Transverse colon (tissue), 4 donors: Measurements from ENCODE around the gene PACRG. TPM values are rescaled to one million over a fixed set of nuclear protein-coding genes. Genes with fewer than 3 reads are reported as not detected.

Experiments
- DNase-seq: peaks from one replicate; pipeline ENCODE4 v3.0.0-alpha.2; 2019
- H3K27ac ChIP-seq, 4 donors: fragments of 200-600 bp; sonication (generic); 2 replicates each; pipeline ENCODE4 v1.5.1; 2016 to 2018; ENCODE audit warnings: inconsistent platforms in 4 of 4
- H3K27me3 ChIP-seq: fragments of 200-600 bp; sonication (generic); 2 replicates; pipeline ENCODE4 v1.5.1; 2017; ENCODE audit warnings: inconsistent platforms
- H3K36me3 ChIP-seq, 4 donors: fragments of 200-600 bp; sonication (generic); 2 replicates each; pipeline ENCODE4 v1.5.1; 2017 to 2019; ENCODE audit warnings: inconsistent platforms in 4 of 4
- H3K4me1 ChIP-seq, 4 donors: fragments of 200-600 bp; sonication (generic); 2 replicates each; pipeline ENCODE4 v1.5.1; 2017 to 2020; ENCODE audit warnings: inconsistent platforms in 4 of 4
- H3K4me3 ChIP-seq, 4 donors: fragments of 200-600 bp; sonication (generic); 1 replicate in 1 of 4; 2 replicates in 3 of 4; pipeline versions ENCODE4 v1.5.1 to v1.6.1; 2017 to 2019; ENCODE audit warnings: inconsistent platforms in 4 of 4
- H3K9me3 ChIP-seq, 2 donors: fragments of 200-600 bp; sonication (generic); 2 replicates each; pipeline ENCODE4 v1.5.1; 2017 to 2019; ENCODE audit warnings: inconsistent platforms in 2 of 2
- EP300 ChIP-seq: sonication (generic); formaldehyde crosslinking; IDR thresholded peaks from one replicate; pipeline ENCODE4 v1.6.1; 2017; ENCODE audit warnings: antibody characterized with exemption, low read depth
- POLR2A ChIP-seq: fragments of 450-650 bp; IDR thresholded peaks from one replicate; pipeline ENCODE4 v1.6.1; 2016; ENCODE audit warnings: antibody characterized with exemption, mild to moderate bottlenecking, moderate library complexity
- POLR2AphosphoS5 ChIP-seq, 3 donors: sonication (generic); formaldehyde crosslinking; IDR thresholded peaks; one replicate each; pipeline ENCODE4 v1.6.1; 2016; ENCODE audit warnings: antibody characterized with exemption in 3 of 3
- WGBS, 2 donors: methylation state at CpG; one replicate each; pipeline ENCODE4 v1.1.5; 2018; ENCODE audit warnings: low coverage in 1 of 2; 5-methylcytosine and 5-hydroxymethylcytosine counted together
- in situ Hi-C, 4 donors: fragments of 200-750 bp; cut with MboI; loops; one replicate each; pipeline versions ENCODE4 v1.15.0 to v1.15.1; 2017; ENCODE audit warnings: low sequenced_read_pairs in 3 of 4, low pct_ligation_motif_present in 1 of 4, low pct_unique_long_range_greater_than_20kb in 1 of 4
- intact Hi-C: fragments of 100-400 bp; cut with DNase I; formaldehyde crosslinking; loops from one replicate; pipeline ENCODE4 v1.15.1; 2023; ENCODE audit warnings: low total_unique reads
- total RNA-seq, 4 donors: library from RNA; depleted of rRNA; stranded (reverse); fragments of >200 nt; gene quantifications; one replicate each; pipeline ENCODE4 v1.1.0, GENCODE V29; 2016
- TF ChIP-seq, protein P1 (sequence below), 5 experiments: fragments of 200-600 bp in 3 of 5; fragments of 450-650 bp in 2 of 5; sonication (generic) in 3 of 5; IDR thresholded peaks; 1 replicate in 2 of 5; 2 replicates in 3 of 5; pipeline ENCODE4 v1.5.1; 2016 to 2017; ENCODE audit warnings: antibody characterized with exemption in 5 of 5, inconsistent platforms in 3 of 5, mild to moderate bottlenecking in 2 of 5, moderate library complexity in 1 of 5

The PACRG gene
- total RNA-seq, 4 donors from 2014 or later = 1.2 to 13.8 (median 1.4) TPM; not detected in 1

DNA sequence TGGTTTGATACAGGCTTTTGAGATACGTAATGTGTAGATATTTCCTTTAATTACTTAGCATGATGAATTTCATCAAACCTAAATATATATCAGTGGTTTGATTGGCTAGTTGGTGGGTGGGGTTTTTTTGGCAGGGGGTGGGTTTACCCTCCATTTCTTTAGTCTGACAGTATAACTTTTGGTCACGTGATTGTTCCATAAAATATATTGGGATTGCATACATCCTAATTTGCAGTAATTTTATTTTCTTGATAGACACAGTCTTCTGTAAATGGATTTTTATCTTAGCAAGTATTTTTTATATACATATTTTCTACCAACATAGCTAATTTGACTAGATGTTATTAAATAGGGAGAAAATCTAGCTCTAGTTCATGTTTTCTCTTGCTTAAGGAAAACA, 509.3 kb downstream of the PACRG start:
- no peaks in the 10 kb centered on the region for H3K4me1 ChIP-seq
- intact Hi-C loops = no loop called here
- TF ChIP-seq POLR2A = no peak
- TF ChIP-seq EP300 = no peak
- TF ChIP-seq POLR2AphosphoS5 (IDR thresholded peaks at IDR 0.05) = no peak
- TF ChIP-seq, protein P1, sequence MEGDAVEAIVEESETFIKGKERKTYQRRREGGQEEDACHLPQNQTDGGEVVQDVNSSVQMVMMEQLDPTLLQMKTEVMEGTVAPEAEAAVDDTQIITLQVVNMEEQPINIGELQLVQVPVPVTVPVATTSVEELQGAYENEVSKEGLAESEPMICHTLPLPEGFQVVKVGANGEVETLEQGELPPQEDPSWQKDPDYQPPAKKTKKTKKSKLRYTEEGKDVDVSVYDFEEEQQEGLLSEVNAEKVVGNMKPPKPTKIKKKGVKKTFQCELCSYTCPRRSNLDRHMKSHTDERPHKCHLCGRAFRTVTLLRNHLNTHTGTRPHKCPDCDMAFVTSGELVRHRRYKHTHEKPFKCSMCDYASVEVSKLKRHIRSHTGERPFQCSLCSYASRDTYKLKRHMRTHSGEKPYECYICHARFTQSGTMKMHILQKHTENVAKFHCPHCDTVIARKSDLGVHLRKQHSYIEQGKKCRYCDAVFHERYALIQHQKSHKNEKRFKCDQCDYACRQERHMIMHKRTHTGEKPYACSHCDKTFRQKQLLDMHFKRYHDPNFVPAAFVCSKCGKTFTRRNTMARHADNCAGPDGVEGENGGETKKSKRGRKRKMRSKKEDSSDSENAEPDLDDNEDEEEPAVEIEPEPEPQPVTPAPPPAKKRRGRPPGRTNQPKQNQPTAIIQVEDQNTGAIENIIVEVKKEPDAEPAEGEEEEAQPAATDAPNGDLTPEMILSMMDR (IDR thresholded peaks at IDR 0.05) = no peak
- H3K4me3 ChIP-seq = no peak overlapping the region
- WGBS, 2 donors = 71 to 90% methylated on average over 2 of the region's 2 CpGs
- in situ Hi-C loops = no loop called here
- no peaks in the 10 kb centered on the region for H3K36me3 ChIP-seq
- no peak for DNase-seq
- no peaks in the 10 kb centered on the region for H3K27me3 ChIP-seq
- no peaks in the 10 kb centered on the region for H3K9me3 ChIP-seq
- no peak overlapping the region for H3K27ac ChIP-seq

DNA sequence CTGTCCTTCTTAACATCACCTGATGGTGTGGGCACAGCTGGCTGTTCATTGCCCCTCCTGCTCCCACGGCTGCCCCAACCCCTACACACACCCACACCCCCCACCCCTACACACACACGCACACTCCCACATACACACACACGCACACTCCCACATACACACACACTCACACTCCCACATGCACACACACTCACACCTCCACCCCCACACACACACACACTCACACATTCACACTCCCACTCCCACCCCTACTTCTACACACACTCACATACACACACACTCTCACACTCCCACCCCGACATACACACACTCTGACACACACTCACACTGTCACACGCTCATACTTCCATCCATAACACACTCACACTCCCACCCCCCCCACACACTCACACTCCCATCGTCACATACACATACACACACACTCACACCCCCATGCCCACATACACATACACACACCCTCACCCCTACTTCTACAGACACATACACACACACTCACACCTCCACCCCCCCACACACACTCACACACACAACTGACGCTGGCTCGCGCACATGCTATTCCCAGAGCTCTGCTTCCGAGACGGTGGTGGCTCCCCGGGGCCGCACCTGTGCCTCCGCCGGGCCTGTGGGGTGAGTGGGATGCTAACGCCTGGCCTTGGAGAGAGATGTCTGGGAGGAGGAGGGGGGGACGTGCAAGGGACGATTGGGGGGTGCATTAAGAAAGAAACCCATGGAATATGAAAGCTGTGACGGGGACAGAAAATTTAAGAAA, 512.0 kb downstream of the PACRG start:
- DNase-seq = no peak
- H3K27me3 ChIP-seq = no peaks in the 10 kb centered on the region
- no peaks in the 10 kb centered on the region for H3K36me3 ChIP-seq
- H3K4me3 ChIP-seq = no peak overlapping the region
- intact Hi-C loops = no loop called here
- H3K9me3 ChIP-seq = no peaks in the 10 kb centered on the region
- in situ Hi-C loops = no loop called here
- H3K4me1 ChIP-seq = no peaks in the 10 kb centered on the region
- TF ChIP-seq POLR2AphosphoS5 (IDR thresholded peaks at IDR 0.05) = no peak
- no peak for TF ChIP-seq EP300
- TF ChIP-seq, protein P1 (IDR thresholded peaks at IDR 0.05) = no peak
- no peak for TF ChIP-seq POLR2A
- WGBS, 2 donors = 85 to 88% methylated on average over 10 to 19 of the region's 19 CpGs
- H3K27ac ChIP-seq = no peak overlapping the region

DNA sequence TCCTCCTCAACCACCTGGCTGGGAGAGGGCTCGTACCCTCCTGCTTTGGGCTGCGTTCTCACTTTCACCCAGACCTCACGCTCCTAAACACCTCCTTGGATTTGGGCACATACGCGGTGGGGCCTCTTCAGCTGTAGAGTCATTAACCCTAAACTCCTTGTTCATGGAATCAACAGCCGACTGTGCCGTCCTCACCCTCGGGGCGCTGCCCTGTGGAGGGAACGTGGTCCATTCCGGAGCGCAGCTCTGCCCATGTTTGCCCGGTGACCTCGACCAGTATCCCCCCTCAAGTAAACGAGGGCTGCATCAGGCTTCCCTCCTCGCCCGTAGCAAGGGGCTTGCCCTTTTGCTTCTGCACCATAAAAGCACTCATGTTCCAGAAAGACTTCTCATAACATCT, 512.8 kb downstream of the PACRG start:
- H3K36me3 ChIP-seq = no peaks in the 10 kb centered on the region
- 91 to 92% methylated on average over 5 to 17 of the region's 17 CpGs for WGBS, 2 donors
- no peak overlapping the region for H3K27ac ChIP-seq
- TF ChIP-seq POLR2AphosphoS5 (IDR thresholded peaks at IDR 0.05) = no peak
- TF ChIP-seq, protein P1 (IDR thresholded peaks at IDR 0.05) = no peak
- H3K27me3 ChIP-seq = no peaks in the 10 kb centered on the region
- no peak for DNase-seq
- no peak overlapping the region for H3K4me3 ChIP-seq
- H3K4me1 ChIP-seq = no peaks in the 10 kb centered on the region
- intact Hi-C loops (no loop called here), in situ Hi-C loops (no loop called here)
- no peaks in the 10 kb centered on the region for H3K9me3 ChIP-seq

DNA sequence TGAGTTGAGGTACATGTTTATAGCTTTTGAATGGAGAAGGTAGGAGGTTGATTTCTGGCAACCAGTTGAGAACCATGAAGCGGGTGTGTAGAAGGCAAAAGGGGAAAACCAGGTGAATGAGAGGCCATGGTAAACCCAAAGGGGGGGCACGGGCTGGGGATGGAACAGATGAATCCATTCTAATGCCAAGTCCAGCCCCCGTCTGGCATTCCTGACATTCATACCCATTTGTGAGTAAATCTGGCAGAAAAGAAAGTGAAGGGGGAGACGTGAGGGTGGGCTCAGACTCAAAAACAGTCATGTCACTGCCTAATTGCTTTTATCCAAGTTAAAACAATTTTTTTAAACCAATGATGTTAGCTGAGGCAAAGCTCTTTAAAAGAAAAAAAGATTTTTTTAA, 513.9 kb downstream of the PACRG start:
- in situ Hi-C loops = no loop called here
- H3K4me1 ChIP-seq = no peaks in the 10 kb centered on the region
- TF ChIP-seq, protein P1 (IDR thresholded peaks at IDR 0.05) = no peak
- TF ChIP-seq POLR2A = no peak
- TF ChIP-seq POLR2AphosphoS5 (IDR thresholded peaks at IDR 0.05) = no peak
- no peak for TF ChIP-seq EP300
- DNase-seq = no peak
- H3K27ac ChIP-seq = no peak overlapping the region
- WGBS, 2 donors = 66 to 68% methylated on average over 2 to 4 of the region's 4 CpGs
- intact Hi-C loops = no loop called here
- no peaks in the 10 kb centered on the region for H3K36me3 ChIP-seq
- no peak overlapping the region for H3K4me3 ChIP-seq
- no peaks in the 10 kb centered on the region for H3K9me3 ChIP-seq
- no peaks in the 10 kb centered on the region for H3K27me3 ChIP-seq
